MCF 10A (cell line): ENCODE measurements around the gene RPL41. TPM values are rescaled to one million over a fixed set of nuclear protein-coding genes. Genes with fewer than 3 reads are reported as not detected.

Experiments
- BruUV-seq: library from RNA; stranded (reverse); fragments of 400-500 nt; replicated peaks from 2 replicates; lab custom pipeline; 2021; lab: Mats Ljungman, UMichigan
- CTCF ChIA-PET: fragments of 300-600 bp; sonication (Branson Sonifier 250); formaldehyde crosslinking; extraction: SDS; loops from one replicate; lab custom pipeline; 2021; ENCODE audit warnings: antibody characterized with exemption, inconsistent platforms; lab: Yijun Ruan, JAX
- POLR2A ChIA-PET: fragments of 300-600, 350-650 bp; sonication (Branson Sonifier 250); formaldehyde crosslinking; extraction: SDS; loops from one replicate; lab custom pipeline; 2020; ENCODE audit warnings: antibody characterized with exemption, inconsistent platforms; lab: Yijun Ruan, JAX
- DNase-seq: peaks from one replicate; pipeline ENCODE4 v3.0.0-alpha.2; 2018; ENCODE audit not compliant: unreplicated experiment
- H3K27ac Mint-ChIP-seq: one replicate; pipeline ENCODE4 v1.8.0; 2022; ENCODE audit warnings: mild to moderate bottlenecking, low read depth, mixed read lengths; ENCODE audit not compliant: unreplicated experiment
- H3K27me3 Mint-ChIP-seq: one replicate; pipeline ENCODE4 v1.8.0; 2022; ENCODE audit warnings: mixed read lengths; ENCODE audit not compliant: insufficient read depth, unreplicated experiment
- H3K36me3 Mint-ChIP-seq: one replicate; pipeline ENCODE4 v1.8.0; 2022; ENCODE audit warnings: mild to moderate bottlenecking, moderate library complexity, mixed read lengths; ENCODE audit not compliant: insufficient read depth, unreplicated experiment
- H3K4me1 Mint-ChIP-seq: one replicate; pipeline ENCODE4 v1.8.0; 2022; ENCODE audit warnings: mixed read lengths; ENCODE audit not compliant: insufficient read depth, unreplicated experiment
- H3K4me3 Mint-ChIP-seq: one replicate; pipeline ENCODE4 v1.8.0; 2022; ENCODE audit warnings: mild to moderate bottlenecking, moderate library complexity, mixed read lengths; ENCODE audit not compliant: unreplicated experiment
- H3K9me3 Mint-ChIP-seq: one replicate; pipeline ENCODE4 v1.8.0; 2022; ENCODE audit warnings: mixed read lengths; ENCODE audit not compliant: unreplicated experiment
- intact Hi-C: fragments of 100-400 bp; cut with micrococcal nuclease; formaldehyde crosslinking; loops from 2 replicates; pipeline ENCODE4 v1.14.1; 2022
- total RNA-seq: library from RNA; stranded (reverse); gene quantifications from 2 replicates; pipeline ENCODE4 v1.2.3, GENCODE V29; 2022
- TF ChIP-seq, protein P1 (sequence below): fragments of 200-600 bp; IDR thresholded peaks from one replicate; pipeline ENCODE4 v1.8.0; 2022; ENCODE audit warnings: antibody characterized with exemption, mild to moderate bottlenecking; ENCODE audit not compliant: unreplicated experiment

RPL41 gene
- total RNA-seq, 1 experiment from 2014 or later = 4,734 TPM

DNA sequence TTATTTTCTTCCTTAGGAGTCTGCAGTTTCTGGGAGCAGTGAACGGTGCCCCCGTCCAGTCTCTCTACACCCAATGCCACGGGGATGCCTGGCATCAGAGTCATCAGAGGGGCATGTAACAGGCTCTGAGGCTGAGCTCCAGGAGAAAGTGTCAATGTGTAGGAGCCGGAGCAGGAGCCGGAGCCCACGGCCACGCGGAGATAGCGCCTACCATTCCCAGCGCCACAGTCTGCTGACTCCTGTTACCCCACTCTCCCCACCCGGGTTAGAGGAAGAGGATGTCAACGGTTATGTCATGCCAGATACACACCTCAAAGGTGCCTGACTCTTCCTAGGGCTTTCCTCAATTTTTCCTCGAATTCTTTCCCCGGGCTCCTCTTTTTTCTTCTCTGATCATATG is 15.4 kb upstream of the RPL41 start:
- intact Hi-C loops = no loop called here
- no peak overlapping the region for H3K4me3 Mint-ChIP-seq
- H3K27me3 Mint-ChIP-seq = no peaks in the 10 kb centered on the region
- no peaks in the 10 kb centered on the region for H3K9me3 Mint-ChIP-seq
- CTCF ChIA-PET = no interaction called here
- TF ChIP-seq, protein P1, sequence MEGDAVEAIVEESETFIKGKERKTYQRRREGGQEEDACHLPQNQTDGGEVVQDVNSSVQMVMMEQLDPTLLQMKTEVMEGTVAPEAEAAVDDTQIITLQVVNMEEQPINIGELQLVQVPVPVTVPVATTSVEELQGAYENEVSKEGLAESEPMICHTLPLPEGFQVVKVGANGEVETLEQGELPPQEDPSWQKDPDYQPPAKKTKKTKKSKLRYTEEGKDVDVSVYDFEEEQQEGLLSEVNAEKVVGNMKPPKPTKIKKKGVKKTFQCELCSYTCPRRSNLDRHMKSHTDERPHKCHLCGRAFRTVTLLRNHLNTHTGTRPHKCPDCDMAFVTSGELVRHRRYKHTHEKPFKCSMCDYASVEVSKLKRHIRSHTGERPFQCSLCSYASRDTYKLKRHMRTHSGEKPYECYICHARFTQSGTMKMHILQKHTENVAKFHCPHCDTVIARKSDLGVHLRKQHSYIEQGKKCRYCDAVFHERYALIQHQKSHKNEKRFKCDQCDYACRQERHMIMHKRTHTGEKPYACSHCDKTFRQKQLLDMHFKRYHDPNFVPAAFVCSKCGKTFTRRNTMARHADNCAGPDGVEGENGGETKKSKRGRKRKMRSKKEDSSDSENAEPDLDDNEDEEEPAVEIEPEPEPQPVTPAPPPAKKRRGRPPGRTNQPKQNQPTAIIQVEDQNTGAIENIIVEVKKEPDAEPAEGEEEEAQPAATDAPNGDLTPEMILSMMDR = no peak
- peaks cover 22% of the 10 kb centered on the region for H3K36me3 Mint-ChIP-seq
- no TSS peak for BruUV-seq
- no peak for DNase-seq
- no peak overlapping the region for H3K27ac Mint-ChIP-seq
- POLR2A ChIA-PET = interaction anchor here (2.1 to 5.4 kb wide), 2 partner anchors 10 to 21 kb away, joined by 9 to 66 read pairs; partner anchors contain the start of gene ERBB3
- peaks cover 6% of the 10 kb centered on the region for H3K4me1 Mint-ChIP-seq

DNA sequence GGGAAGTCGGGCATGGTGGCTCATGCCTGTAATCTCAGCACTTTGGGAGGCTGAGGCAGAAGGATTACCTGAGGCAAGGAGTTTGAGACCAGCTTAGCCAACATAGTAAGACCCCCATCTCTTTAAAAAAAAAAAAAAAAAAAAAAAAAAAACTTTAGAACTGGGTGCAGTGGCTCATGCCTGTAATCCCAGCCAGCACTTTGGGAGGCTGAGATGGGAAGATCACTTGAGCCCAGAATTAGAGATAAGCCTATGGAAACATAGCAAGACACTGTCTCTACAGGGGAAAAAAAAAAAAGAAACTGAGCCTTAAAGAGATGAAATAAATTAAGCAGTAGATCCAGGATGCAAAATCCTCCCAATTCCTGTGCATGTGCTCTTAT is 13.8 kb upstream of the RPL41 start:
- no peak for DNase-seq
- no TSS peak for BruUV-seq
- intact Hi-C loops = loop anchor here (1.0 kb wide), 1 partner anchor 23 kb away; no protein-coding TSS in a partner anchor
- Mint-ChIP-seq H3K4me3 (peak overlapping the region; percentile 97), H3K27me3 (no peaks in the 10 kb centered on the region), H3K4me1 (peaks cover 9% of the 10 kb centered on the region), H3K27ac (no peak overlapping the region), H3K36me3 (peaks cover 38% of the 10 kb centered on the region), H3K9me3 (no peaks in the 10 kb centered on the region)
- ChIA-PET POLR2A (interaction anchor here (0.6 to 10.0 kb wide), 13 partner anchors 8 to 286 kb away, joined by 3 to 249 read pairs (median 15); partner anchors contain the start of genes ERBB3, ESYT1, RPL41 and SUOX), CTCF (interaction anchor here (0.7 to 3.4 kb wide), 5 partner anchors 11 to 356 kb away, joined by 3 to 24 read pairs (median 4); no protein-coding TSS in a partner anchor)
- TF ChIP-seq, protein P1 = no peak

DNA sequence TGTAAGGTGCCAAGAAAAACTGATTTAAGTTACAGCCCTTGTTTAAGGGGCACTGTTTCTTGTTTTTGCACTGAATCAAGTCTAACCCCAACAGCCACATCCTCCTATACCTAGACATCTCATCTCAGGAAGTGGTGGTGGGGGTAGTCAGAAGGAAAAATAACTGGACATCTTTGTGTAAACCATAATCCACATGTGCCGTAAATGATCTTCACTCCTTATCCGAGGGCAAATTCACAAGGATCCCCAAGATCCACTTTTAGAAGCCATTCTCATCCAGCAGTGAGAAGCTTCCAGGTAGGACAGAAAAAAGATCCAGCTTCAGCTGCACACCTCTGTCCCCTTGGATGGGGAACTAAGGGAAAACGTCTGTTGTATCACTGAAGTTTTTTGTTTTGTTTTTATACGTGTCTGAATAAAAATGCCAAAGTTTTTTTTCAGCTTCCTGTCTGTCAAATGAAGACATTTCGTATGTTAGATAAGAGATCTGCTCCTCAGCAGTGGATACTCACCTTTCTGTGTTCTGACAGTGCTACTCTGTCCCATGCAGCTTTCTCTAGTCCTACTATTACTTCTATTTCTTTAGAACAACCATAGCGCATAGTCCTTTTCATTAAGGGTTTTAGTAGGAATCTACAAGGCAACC is 13.2 kb upstream of the RPL41 start:
- DNase-seq = no peak
- CTCF ChIA-PET = interaction anchor here (0.7 to 3.4 kb wide), 6 partner anchors 15 to 357 kb away, joined by 3 to 24 read pairs (median 8); partner anchors contain the start of gene ZC3H10
- BruUV-seq = no TSS peak
- intact Hi-C loops = loop anchor here (1.0 kb wide), 1 partner anchor 24 kb away; no protein-coding TSS in a partner anchor
- Mint-ChIP-seq H3K4me1 (peaks cover 9% of the 10 kb centered on the region), H3K27me3 (no peaks in the 10 kb centered on the region), H3K9me3 (no peaks in the 10 kb centered on the region), H3K4me3 (peak overlapping the region; percentile 97), H3K27ac (peak overlapping the region; percentile 95), H3K36me3 (peaks cover 43% of the 10 kb centered on the region)
- POLR2A ChIA-PET = interaction anchor here (0.6 to 10.0 kb wide), 19 partner anchors 8 to 374 kb away, joined by 3 to 249 read pairs (median 12); partner anchors contain the start of genes DNAJC14, ERBB3, ESYT1 and RNF41
- TF ChIP-seq, protein P1 = no peak

DNA sequence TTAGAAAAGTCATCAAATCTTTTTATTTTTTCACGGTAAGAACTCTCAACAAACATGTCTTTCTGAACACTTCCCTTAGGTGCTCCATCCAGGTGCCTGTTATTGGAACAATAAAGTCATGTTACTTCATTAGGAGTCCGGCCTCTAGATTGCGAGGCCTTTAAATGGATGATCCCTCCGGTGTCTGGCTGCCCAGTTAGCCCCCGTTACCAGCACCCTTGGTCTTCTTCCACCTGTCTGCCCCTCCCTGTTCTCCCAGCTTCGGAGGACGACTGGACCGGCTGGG is 12.7 kb upstream of the RPL41 start:
- H3K4me1 Mint-ChIP-seq = peaks cover 9% of the 10 kb centered on the region
- BruUV-seq = TSS peak; percentile 83
- DNase-seq = no peak
- no peaks in the 10 kb centered on the region for H3K27me3 Mint-ChIP-seq
- ChIA-PET POLR2A (interaction anchor here (0.6 to 10.0 kb wide), 32 partner anchors 9 to 1823 kb away, joined by 3 to 249 read pairs (median 6); partner anchors contain the start of genes DNAJC14, ERBB3, ESYT1 and HNRNPA1), CTCF (interaction anchor here (0.7 to 3.4 kb wide), 7 partner anchors 14 to 167 kb away, joined by 3 to 24 read pairs (median 4); partner anchors contain the start of gene ZC3H10)
- H3K27ac Mint-ChIP-seq = peak overlapping the region; percentile 95
- H3K36me3 Mint-ChIP-seq = peaks cover 44% of the 10 kb centered on the region
- H3K4me3 Mint-ChIP-seq = peak overlapping the region; percentile 97
- no peaks in the 10 kb centered on the region for H3K9me3 Mint-ChIP-seq
- TF ChIP-seq, protein P1 = no peak
- intact Hi-C loops = loop anchor here (1.0 kb wide), 2 partner anchors 24 to 56 kb away; no protein-coding TSS in a partner anchor
